ENCODE data around the gene THSD4.

- TF ChIP-seq, protein P1, sequence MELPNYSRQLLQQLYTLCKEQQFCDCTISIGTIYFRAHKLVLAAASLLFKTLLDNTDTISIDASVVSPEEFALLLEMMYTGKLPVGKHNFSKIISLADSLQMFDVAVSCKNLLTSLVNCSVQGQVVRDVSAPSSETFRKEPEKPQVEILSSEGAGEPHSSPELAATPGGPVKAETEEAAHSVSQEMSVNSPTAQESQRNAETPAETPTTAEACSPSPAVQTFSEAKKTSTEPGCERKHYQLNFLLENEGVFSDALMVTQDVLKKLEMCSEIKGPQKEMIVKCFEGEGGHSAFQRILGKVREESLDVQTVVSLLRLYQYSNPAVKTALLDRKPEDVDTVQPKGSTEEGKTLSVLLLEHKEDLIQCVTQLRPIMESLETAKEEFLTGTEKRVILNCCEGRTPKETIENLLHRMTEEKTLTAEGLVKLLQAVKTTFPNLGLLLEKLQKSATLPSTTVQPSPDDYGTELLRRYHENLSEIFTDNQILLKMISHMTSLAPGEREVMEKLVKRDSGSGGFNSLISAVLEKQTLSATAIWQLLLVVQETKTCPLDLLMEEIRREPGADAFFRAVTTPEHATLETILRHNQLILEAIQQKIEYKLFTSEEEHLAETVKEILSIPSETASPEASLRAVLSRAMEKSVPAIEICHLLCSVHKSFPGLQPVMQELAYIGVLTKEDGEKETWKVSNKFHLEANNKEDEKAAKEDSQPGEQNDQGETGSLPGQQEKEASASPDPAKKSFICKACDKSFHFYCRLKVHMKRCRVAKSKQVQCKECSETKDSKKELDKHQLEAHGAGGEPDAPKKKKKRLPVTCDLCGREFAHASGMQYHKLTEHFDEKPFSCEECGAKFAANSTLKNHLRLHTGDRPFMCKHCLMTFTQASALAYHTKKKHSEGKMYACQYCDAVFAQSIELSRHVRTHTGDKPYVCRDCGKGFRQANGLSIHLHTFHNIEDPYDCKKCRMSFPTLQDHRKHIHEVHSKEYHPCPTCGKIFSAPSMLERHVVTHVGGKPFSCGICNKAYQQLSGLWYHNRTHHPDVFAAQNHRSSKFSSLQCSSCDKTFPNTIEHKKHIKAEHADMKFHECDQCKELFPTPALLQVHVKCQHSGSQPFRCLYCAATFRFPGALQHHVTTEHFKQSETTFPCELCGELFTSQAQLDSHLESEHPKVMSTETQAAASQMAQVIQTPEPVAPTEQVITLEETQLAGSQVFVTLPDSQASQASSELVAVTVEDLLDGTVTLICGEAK (IDR thresholded peaks at IDR 0.05) = no peak
- TF ChIP-seq, protein P1 (CRISPR knock-in tag; IDR thresholded peaks at IDR 0.05) = no peak
- TF ChIP-seq SP1 (CRISPR knock-in tag; IDR thresholded peaks at IDR 0.05) (no peak), EP300 (IDR thresholded peaks at IDR 0.05; ENCODE audit: low read length) (no peak), GATA2 (CRISPR knock-in tag; IDR thresholded peaks at IDR 0.05) (no peak), ATF6 (CRISPR knock-in tag; IDR thresholded peaks at IDR 0.05) (no peak), NFIX (CRISPR knock-in tag; IDR thresholded peaks at IDR 0.05; ENCODE audit: low read depth) (no peak), MXI1 (IDR thresholded peaks at IDR 0.05; ENCODE audit: low read depth, low read length) (no peak)
- TF ChIP-seq, protein P2, sequence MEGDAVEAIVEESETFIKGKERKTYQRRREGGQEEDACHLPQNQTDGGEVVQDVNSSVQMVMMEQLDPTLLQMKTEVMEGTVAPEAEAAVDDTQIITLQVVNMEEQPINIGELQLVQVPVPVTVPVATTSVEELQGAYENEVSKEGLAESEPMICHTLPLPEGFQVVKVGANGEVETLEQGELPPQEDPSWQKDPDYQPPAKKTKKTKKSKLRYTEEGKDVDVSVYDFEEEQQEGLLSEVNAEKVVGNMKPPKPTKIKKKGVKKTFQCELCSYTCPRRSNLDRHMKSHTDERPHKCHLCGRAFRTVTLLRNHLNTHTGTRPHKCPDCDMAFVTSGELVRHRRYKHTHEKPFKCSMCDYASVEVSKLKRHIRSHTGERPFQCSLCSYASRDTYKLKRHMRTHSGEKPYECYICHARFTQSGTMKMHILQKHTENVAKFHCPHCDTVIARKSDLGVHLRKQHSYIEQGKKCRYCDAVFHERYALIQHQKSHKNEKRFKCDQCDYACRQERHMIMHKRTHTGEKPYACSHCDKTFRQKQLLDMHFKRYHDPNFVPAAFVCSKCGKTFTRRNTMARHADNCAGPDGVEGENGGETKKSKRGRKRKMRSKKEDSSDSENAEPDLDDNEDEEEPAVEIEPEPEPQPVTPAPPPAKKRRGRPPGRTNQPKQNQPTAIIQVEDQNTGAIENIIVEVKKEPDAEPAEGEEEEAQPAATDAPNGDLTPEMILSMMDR (IDR thresholded peaks at IDR 0.05 in 2 of 3, conservative IDR thresholded peaks at IDR 0.05 in 1 of 3; ENCODE audit: insufficient read depth in 2 of 3, low read depth in 1 of 3, low read length in 3 of 3) = no peak
- TF ChIP-seq, protein P3, sequence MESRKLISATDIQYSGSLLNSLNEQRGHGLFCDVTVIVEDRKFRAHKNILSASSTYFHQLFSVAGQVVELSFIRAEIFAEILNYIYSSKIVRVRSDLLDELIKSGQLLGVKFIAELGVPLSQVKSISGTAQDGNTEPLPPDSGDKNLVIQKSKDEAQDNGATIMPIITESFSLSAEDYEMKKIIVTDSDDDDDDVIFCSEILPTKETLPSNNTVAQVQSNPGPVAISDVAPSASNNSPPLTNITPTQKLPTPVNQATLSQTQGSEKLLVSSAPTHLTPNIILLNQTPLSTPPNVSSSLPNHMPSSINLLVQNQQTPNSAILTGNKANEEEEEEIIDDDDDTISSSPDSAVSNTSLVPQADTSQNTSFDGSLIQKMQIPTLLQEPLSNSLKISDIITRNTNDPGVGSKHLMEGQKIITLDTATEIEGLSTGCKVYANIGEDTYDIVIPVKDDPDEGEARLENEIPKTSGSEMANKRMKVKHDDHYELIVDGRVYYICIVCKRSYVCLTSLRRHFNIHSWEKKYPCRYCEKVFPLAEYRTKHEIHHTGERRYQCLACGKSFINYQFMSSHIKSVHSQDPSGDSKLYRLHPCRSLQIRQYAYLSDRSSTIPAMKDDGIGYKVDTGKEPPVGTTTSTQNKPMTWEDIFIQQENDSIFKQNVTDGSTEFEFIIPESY (CRISPR knock-in tag; IDR thresholded peaks at IDR 0.05) = no peak
These were observed 115.0 kb downstream of the THSD4 start for GRCh38 chr15:71230303-71230702.
